Measurements from ENCODE around the gene NRG3.

Gene NRG3

DNA sequence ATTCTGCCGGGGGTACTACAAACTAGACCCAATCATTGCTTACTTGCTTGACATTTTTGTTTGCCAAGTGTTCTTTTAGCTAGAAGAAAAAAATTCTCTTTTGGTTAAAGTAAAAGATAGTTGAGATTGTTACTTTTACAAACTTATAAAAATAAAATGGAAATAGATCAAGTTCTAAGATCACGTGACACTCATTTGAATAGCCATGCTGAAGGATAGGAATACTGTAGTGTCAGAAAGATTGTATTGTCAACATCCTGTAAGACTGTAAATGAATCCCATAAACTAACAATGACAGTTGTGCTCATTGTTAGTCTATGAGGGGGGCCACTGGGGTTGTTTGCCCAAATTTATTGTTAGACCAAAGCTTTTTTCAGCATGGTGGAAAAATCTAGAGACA lies 10.5 kb downstream of the NRG3 start:
- no peak for DNase-seq

DNA sequence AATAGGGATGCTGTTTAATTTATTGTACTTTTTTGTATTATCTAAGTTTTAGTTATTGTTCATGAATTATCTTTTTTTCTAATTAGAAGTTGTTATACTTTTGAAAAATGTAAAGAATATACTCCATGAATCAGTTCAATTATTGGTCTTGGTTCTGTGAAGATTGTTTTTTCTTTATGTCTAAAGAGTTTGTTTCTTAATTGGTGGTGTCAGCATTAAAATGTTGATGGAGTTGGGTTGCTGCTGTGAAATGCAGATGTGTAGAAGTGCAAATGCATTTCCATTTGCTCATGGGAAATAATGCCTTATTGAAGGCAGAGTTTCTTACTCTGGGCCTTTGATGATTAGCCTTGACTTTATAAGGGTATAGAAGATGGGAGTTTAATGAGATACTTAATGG lies 11.9 kb downstream of the NRG3 start:
- DNase-seq: no peak

DNA sequence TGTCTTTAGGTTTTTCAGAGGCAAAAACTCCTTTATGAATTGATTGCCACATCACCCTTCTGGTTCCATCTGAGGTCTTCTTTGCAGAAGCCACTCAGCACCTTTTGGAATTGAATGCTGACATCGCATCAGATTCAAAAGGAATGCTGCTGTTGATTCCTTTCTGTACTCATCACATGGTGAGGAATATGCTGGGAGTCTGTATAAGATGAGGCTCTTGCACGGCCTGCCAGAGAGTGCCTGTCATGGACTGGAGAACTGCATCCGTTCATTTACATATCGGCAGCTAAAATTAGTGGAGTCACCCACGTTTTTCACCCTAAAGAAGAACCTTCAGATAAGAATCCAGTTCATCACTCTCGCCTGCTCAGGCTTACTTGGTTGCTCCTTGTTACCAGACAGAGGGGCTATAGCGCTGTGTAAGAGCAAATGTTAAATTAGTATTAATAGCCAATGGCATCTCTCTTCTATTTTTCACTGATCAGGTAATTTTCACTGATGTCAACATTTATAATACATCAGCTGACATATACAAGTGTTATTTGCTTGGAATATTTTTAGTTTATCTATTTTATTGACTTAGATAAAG lies 14.3 kb downstream of the NRG3 start:
- DNase-seq: no peak

DNA sequence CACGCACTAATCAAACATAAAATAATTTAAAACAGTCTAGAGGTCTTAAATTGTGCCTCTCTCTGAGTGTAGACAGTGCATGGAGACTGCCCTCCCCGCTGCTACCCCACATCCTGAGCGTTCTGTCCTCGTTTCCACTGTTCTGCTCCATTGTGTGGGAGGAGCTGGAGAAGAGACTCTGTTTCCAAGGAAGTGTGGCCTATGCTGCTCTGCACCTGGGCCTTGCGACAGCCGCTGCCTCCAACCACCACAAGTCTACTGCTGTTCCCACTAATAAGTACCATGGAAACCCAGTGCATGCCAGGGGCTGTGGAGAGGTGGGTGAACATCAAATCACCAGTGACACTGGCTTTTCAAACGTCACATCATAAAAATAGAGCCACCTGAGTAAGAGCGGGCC lies 19.6 kb downstream of the NRG3 start:
- no peak for DNase-seq

DNA sequence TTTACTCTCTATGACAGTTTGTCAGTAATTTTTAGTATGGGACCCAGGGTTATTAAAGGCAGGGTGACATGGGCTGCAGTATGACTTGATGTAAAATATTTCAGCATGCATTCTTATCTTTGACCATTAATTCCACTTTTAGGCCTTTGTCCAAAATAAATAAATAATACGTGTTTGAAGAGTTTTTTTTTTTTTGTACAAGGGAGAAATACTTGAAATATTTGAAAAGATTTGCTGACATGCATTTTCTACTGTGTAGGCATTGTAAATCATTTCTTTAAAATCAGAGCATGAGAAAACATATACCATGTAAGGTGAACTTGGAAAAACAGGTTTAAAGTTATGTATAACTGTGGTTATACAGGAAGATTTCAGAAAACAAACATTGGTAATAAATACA lies 23.5 kb downstream of the NRG3 start:
- DNase-seq: no peak

DNA sequence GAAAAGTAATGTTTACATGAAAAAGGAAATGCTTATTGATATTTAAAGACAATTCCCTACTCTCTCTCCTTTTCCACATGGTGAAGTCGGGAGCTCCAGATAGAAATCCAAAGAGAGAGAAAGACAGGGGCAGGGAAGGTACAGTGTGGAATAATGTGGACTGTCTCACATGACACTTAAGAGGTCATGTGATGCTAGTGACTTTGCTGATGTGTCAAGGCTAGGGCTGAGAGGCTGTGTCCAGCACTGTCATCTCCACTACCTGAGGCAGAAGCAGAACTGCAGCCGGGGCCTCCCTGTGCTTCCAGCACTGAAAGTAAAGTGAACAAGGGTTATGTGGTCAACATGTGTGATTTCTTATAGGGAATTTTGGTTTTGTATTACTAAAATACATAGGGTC lies 26.0 kb downstream of the NRG3 start:
- DNase-seq: no peak

DNA sequence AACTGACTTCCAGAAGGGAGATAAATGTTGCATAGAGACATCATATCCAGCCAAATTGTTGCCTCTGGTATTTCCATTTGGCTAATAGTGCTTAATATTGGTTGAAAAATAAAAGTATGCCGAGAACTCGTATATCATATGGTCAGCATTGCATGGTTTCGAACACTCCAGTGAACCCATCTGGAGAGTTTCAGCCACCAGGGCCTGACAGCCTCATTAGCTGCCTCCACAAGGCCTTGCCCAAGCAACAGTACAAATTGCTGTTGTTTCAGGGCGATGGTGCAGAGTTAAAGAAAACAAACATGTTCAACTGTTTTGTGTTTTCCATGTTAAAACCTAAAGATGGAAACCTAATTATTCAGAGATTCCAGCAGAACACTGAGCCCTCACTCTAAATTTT lies 28.5 kb downstream of the NRG3 start:
- no peak for DNase-seq

DNA sequence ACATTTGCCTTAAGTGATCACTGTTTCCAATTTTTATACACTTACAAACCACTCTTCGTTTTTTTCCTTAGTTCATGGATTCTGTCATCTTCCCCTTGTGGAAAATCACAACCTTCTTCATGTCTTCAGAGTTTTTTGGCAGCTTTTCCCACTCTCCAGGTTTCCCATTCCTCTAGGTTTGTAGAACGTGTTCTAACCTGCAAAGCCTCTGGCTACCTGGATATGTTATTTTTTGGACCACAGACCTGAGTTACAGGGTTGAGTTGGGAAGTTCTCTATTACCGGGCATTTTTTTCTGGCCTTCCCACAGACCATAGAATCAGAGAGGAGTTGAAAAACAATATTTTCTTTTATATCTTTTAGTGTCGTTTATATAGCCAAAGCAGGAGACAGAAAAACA lies 30.2 kb downstream of the NRG3 start:
- no peak for DNase-seq

DNA sequence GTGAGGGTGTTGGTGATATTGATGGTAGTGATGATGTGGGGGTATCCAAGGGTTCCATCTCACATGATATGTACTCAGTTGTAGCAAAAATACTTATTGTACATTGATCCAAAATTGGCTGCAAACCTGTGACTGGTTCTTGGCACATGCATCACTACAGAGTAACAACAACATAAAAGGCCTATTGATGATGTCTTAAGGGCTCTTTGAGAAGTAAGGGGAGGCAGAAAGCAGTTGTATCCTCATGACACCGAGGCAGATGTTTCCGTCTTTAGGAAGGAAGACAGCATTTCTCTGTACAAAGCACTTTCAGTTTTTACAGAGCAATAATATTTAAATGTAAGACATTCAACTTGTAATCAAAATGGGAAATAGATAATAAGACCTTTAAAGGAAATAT lies 34.5 kb downstream of the NRG3 start:
- DNase-seq: no peak

DNA sequence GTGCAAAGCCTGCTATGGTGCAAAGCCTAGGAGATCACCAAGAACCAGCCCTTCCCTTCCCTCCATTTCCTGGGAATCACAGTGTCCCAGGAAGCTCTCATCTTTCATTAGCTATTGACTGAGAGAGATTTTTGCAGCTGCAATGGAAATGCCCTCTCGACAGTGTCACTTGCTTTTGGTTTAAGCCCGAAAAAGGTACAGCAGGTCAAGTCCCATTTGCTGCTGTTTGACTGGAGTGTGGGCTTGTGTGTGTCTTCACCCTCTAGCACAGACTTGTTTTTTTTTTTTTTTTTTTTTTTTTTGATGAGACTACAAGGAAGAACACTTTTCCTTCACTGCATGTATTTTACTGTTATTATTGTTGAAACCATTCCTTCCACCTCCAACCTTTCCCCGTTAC lies 36.3 kb downstream of the NRG3 start:
- DNase-seq: no peak

DNA sequence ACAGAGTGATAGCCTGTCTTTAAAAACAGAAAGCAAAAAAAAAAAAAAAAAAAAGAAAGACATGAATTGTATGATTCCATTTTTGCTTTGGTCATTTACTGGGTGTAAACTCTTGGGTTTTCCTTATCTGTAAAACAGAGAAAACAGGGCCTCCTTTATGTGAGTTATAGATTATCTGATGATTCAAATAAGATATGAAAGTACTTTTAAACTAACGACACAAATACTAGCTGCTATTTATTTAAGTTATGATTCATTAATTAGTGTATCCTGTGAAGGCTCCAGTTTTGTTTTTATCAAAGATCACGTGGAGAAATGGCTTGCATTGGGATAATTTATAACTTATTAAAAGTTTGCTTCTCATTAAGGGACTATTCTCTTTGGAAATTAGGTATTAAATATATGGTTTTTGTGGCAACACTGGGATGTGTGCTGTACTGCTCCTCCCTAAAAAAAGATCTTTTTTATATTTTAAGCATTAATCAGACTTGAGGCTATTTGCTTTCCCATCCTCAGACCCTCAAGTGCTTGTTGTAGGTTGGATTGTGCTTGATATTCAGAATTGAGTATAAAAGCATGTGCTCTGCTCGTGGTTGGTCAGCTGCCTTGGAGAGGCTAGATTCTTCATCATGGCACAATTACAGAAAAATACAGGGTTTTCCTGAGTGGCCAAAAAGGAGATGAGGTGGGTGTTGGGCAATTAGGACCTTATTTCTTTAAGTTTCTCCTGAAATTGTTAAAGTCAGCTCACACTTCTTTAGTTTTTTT lies 39.9 kb downstream of the NRG3 start:
- DNase-seq: no peak

DNA sequence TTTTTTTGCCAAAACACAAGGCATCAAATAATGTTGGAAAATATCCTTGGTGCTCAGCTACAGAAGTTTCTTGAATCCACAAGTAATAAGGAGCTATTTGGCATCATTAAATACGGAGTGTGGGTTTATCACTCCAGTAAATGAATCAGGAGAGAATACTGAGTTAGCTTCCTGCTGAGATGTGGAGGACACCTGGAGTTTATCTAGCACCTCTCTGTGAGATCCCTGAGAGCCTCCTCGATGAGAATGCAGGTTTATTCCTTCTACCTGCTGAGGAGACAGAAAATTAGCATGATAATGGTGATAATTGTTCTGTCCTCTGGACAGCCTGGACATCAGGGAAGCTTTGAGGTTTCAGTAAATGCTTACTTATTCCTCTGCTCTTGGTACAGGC lies 40.5 kb downstream of the NRG3 start:
- DNase-seq: no peak

DNA sequence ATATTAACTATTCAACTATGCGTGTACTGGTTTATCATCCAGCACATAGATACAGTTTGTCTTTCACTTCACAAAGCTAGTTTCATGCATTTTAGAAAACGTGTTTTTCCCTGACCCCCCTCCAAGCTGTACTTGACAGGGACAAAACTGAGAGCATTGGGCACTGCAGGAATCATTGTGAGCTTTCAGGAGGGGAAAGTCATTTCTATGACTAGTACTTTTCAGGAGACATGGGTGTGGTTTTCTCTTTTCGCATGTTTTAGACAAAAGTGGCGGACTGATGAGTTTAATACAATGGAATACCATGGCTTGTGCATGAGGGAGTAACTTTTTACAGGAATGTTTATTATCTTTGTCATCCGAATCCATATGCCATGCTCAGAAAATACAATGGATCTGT lies 42.7 kb downstream of the NRG3 start:
- DNase-seq: no peak

DNA sequence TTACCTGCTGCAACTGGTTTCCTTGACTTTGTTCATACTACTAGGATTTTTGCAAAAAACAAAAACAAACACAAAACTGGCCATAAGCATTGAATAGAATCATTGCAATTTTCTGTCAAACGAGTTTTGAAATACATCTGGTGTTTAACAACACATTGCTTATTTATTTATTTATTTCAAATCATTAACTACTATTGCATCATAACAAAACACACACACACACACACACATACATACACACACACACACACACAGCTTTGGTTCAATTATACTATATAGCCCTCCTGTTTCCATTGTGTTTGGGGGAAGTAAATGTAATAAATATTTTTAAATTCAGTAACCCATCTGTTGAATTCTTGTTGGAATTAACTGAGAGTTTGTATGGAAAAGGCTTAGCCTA lies 43.8 kb downstream of the NRG3 start:
- no peak for DNase-seq

DNA sequence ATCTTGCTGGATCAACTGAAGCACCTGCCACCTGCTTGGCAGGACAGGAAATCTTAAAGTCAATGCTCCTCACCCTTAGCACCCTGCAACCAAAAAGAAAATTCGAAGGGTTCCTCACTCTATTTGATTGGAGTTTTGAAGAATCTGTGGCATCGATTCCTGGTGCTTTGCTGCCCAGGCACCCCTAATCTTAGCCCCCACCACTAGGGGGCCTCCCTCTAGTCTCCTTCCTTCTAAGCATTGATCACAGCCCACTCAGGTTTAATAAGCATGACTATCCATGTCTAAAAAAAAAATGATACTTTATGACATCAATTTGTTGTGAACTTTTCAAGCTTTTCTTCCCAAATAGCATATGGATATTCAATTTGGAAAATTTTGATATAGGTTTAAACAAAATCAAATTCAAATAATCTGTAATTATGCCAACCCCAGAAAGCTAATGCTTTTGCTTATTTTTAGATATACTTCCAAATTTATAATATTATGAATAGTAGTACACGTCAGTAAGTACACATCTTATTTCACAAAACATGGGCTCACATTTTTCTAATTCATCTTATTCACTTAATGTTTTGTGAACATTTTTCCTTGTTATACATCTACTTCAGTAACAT lies 45.3 kb downstream of the NRG3 start:
- DNase-seq: no peak

DNA sequence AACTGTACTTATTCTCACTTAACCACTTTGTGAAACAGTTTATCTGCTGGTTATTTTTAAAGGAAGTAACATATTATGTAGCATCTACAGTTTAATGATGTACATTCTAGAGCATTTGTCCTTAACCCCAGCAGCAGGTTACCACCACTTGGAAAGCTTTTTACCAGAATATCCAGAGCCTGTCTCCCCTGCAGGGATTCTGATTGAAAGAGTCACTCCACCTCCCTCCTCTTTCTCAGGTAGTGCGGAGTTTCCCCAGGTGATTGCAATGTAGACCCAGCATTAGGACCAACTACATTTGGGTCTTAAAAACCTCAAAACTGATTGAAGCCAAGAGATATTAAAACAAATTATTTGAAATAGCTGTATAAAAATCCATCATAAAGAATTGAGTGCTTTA lies 53.1 kb downstream of the NRG3 start:
- no peak for DNase-seq

DNA sequence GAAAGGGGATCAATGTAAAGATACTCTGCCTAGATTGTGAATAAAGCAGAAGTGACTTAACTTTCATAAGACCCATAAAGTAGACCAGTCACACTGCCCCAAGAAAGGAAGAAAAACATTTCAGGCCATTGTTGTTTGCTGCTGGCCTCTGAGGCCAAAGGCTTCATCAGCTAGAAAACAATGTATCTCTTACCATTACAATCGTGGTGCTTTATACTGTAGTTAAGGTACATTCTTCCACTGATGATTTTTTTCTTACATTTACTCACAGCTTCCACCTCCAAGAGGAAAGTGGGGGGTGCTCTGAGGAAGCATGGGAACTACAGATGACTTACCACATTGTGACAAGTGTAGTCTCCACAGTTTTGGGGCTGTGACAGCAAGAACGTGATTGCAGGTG lies 68.6 kb downstream of the NRG3 start:
- DNase-seq: no peak

DNA sequence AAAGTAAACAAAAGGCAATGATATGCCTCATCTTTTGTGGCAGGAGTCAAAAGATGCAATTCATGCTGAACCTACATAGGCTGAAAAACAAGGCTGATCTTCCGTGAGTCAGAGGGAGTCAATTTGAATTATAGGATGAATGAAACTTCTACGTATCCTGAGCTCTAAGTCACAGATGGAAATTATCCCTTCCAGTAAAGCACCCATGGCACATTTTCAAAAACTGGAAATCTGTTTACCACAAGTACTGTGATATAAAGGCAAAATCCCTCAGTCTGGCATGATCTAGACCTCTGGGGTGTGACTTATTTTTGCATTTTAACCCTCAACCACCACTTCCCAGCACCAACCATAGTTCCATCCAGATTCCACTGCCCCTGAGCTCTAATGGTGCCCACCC lies 69.6 kb downstream of the NRG3 start:
- DNase-seq: no peak

DNA sequence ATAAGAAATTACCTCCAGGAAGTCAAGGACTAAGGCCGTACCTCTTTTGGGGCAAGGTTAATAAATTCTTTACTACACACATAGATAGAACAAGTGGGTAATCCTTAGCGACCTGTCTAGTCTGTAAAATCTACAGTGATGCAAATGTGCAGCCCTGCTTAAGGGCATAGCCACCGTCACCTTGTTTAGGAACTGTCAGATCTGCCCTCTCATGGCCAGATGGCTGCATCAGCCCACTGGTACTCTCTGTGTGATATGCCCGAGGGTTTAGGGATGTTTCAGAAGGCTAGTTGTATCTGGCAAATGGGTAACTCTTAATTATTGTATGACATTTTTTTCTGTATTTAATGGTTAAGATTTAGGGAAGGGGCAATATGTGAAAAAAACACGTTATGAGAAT lies 74.3 kb downstream of the NRG3 start:
- no peak for DNase-seq

DNA sequence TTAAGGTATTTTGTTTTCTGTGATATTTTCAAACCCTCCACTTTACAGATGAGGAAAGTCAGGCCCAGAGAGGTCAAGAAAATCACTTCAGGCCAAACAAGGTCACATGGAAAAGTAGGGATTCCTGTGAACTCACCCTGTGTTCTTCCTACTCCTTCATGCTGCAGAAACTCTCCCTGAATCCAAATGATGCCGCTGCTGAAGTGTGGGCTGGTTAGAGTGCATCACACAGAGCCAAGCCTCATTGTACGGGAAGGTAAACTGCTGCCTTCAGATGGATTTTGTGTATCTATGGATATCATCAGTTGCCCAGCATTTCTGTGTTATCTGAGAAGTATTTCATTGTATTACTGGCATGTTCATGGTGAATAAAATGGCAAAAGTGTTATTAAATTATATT lies 75.4 kb downstream of the NRG3 start:
- no peak for DNase-seq

DNA sequence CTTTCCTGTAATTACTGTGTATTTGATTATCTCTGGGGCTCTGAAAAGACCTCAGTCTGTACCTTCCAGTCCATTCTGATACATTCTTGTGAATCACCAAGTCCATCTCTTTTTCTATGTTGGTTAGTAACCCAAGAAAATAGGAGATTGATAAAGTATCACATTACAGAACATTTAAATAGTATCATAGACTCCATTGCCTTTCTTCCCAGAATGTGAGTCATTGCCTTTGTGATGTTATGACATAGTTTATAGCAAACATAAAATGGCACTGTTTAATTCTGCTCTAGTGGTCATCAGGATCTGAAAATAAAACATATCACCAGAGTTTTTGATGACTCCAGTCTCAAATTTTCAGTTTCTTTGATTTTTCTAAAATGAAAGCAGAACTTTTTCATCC lies 78.4 kb downstream of the NRG3 start:
- no peak for DNase-seq

DNA sequence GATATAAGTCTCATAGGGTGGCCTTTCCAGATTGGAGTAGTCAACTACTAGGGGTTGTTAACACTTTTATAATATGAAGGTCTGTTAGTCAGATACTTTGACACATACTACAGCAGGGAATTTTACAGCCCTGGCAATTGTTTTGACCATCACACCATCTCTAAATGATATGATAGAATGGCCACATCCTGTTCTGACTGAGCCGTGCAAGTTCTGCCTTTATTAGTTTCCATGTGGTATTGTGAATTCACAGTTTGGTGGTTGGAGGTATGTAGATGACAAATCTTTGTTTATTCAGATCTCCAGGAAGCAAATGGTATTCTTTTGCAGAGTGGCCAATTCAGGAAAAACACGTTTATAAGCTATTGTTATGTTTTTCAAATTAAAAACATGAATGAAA lies 83.0 kb downstream of the NRG3 start:
- DNase-seq: no peak

DNA sequence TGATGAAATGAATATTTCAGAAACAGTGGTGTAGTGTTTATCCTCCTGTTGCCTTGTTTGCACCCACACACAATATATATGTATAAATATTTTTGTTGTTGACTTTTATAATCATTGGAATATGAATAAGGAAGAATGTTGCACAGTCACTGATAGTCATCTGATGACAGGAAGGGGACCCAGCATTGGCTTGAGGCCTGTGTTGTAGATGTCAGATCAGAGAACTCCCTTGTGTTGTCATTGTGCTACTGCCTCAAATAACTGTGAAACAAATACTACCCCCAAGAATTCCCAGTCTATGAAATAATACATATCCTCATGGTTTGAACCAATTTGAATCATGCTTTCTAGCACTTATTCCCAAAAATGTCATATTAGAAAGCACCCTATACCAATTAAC lies 84.0 kb downstream of the NRG3 start:
- DNase-seq: no peak

DNA sequence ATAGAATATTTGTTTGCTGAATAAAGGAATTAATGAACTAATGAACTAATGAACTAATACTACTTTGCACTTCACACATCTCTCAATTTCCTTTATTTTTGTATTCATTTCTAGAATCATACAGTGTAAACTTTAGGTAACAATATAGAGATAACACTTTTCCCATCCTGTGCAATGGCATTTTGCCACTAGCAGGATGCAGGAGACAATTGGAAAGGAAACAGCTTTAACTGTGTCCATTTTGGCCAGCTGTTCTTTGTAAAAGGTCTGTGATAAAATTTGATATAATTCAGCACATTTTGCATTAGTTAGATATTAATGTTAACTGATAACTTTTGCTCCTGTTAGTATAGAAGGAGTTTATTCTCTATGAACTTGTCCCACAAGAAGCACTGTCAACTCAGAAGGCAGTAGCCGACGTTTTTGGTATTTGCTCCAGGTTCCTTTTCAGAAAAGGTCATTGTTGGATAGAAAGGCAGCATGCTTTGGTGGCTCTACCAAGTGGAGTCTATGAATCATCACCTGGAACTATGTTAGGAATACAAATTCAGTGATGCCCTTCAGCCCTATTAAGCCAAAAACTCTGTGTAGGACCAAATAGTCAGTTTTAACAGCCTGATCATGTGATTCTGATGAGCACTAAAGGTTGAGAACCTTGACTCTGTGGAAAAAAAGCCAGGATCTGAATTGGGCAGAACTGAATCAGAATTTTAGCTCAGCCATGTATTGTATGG lies 86.6 kb downstream of the NRG3 start:
- no peak for DNase-seq

Data from NK-92 treated with Interleukin-12 subunit alpha and Interleukin-12 subunit beta, amount 100 ng/mL, for 24 hours (cell line).